ENCODE results near the gene HIBCH. TPM values are rescaled to one million over a fixed set of nuclear protein-coding genes. Genes with fewer than 3 reads are reported as not detected.

Gene HIBCH
- polyA plus RNA-seq (2012; ENCODE audit: low read depth, missing spikeins): 22.8 TPM

- FAIRE-seq (peak; percentile 99), DNase-seq (ENCODE audit: insufficient read length, low spot score) (peak; percentile 53)
- TF ChIP-seq POLR2A (IDR thresholded peaks at IDR 0.05; ENCODE audit: low read depth, low read length): peak; percentile 82
- peak; percentile 22 for TF ChIP-seq PAX5 (IDR thresholded peaks at IDR 0.05; ENCODE audit: insufficient read depth, low read length, severe bottlenecking)
- TF ChIP-seq POLR2AphosphoS5 (IDR thresholded peaks at IDR 0.05; ENCODE audit: low read depth, low read length): peak; percentile 78
- TF ChIP-seq TAF1 (IDR thresholded peaks at IDR 0.05; ENCODE audit: low read depth, low read length): no peak; the same call in 1 of the 2 replicates
- TF ChIP-seq SPI1 (IDR thresholded peaks at IDR 0.05; ENCODE audit: low read depth, low read length): 0 out of 2 replicates have a peak, but pooled peaks have one; percentile 18
- peak; percentile 59; the same call in 1 of the 2 replicates for TF ChIP-seq POU2F2 (IDR thresholded peaks at IDR 0.05; ENCODE audit: low read depth, low read length)
These were observed at the start of gene HIBCH for GRCh38 chr2:190319555-190320498. Gene HIBCH (minus strand): TSS chr2:190319826. CDS start chr2:190319750, 76 bp downstream.

GRCh38 chr2:190367091-190367490, 47.5 kb upstream of the HIBCH start:
- DNase-seq (ENCODE audit: insufficient read length, low spot score) (no peak), FAIRE-seq (no peak)
- TF ChIP-seq SPI1 (IDR thresholded peaks at IDR 0.05; ENCODE audit: low read depth, low read length): no peak
- no peak for TF ChIP-seq PAX5 (IDR thresholded peaks at IDR 0.05; ENCODE audit: insufficient read depth, low read length, severe bottlenecking)
- TF ChIP-seq TAF1 (IDR thresholded peaks at IDR 0.05; ENCODE audit: low read depth, low read length): no peak
- TF ChIP-seq POU2F2 (IDR thresholded peaks at IDR 0.05; ENCODE audit: low read depth, low read length): no peak
- no peak for TF ChIP-seq POLR2AphosphoS5 (IDR thresholded peaks at IDR 0.05; ENCODE audit: low read depth, low read length)
- no peak for TF ChIP-seq POLR2A (IDR thresholded peaks at IDR 0.05; ENCODE audit: low read depth, low read length)

- TF ChIP-seq PAX5 (IDR thresholded peaks at IDR 0.05; ENCODE audit: insufficient read depth, low read length, severe bottlenecking): no peak
- no peak for TF ChIP-seq POLR2A (IDR thresholded peaks at IDR 0.05; ENCODE audit: low read depth, low read length)
- no peak for TF ChIP-seq TAF1 (IDR thresholded peaks at IDR 0.05; ENCODE audit: low read depth, low read length)
- no peak for TF ChIP-seq POU2F2 (IDR thresholded peaks at IDR 0.05; ENCODE audit: low read depth, low read length)
- TF ChIP-seq POLR2AphosphoS5 (IDR thresholded peaks at IDR 0.05; ENCODE audit: low read depth, low read length): no peak
- DNase-seq (ENCODE audit: insufficient read length, low spot score): no peak
- no peak for FAIRE-seq
These were observed 46.7 kb upstream of the HIBCH start for GRCh38 chr2:190366248-190366753.

GRCh38 chr2:190365499-190366204, 46.0 kb upstream of the HIBCH start:
- DNase-seq (ENCODE audit: insufficient read length, low spot score): no peak
- FAIRE-seq: no peak
- no peak for TF ChIP-seq SPI1 (IDR thresholded peaks at IDR 0.05; ENCODE audit: low read depth, low read length)
- TF ChIP-seq PAX5 (IDR thresholded peaks at IDR 0.05; ENCODE audit: insufficient read depth, low read length, severe bottlenecking): no peak
- no peak for TF ChIP-seq POU2F2 (IDR thresholded peaks at IDR 0.05; ENCODE audit: low read depth, low read length)
- no peak for TF ChIP-seq POLR2A (IDR thresholded peaks at IDR 0.05; ENCODE audit: low read depth, low read length)
- TF ChIP-seq TAF1 (IDR thresholded peaks at IDR 0.05; ENCODE audit: low read depth, low read length): no peak
- no peak for TF ChIP-seq POLR2AphosphoS5 (IDR thresholded peaks at IDR 0.05; ENCODE audit: low read depth, low read length)

GRCh38 chr2:190362894-190363293, 43.3 kb upstream of the HIBCH start:
- TF ChIP-seq POLR2A (IDR thresholded peaks at IDR 0.05; ENCODE audit: low read depth, low read length): no peak
- no peak for TF ChIP-seq PAX5 (IDR thresholded peaks at IDR 0.05; ENCODE audit: insufficient read depth, low read length, severe bottlenecking)
- no peak for TF ChIP-seq TAF1 (IDR thresholded peaks at IDR 0.05; ENCODE audit: low read depth, low read length)
- TF ChIP-seq SPI1 (IDR thresholded peaks at IDR 0.05; ENCODE audit: low read depth, low read length): no peak
- no peak for TF ChIP-seq POLR2AphosphoS5 (IDR thresholded peaks at IDR 0.05; ENCODE audit: low read depth, low read length)
- no peak for DNase-seq (ENCODE audit: insufficient read length, low spot score)
- FAIRE-seq: no peak

GRCh38 chr2:190361572-190361971, 41.9 kb upstream of the HIBCH start:
- FAIRE-seq: no peak
- TF ChIP-seq TAF1 (IDR thresholded peaks at IDR 0.05; ENCODE audit: low read depth, low read length) (no peak), PAX5 (IDR thresholded peaks at IDR 0.05; ENCODE audit: insufficient read depth, low read length, severe bottlenecking) (no peak)
- no peak for DNase-seq (ENCODE audit: insufficient read length, low spot score)

- TF ChIP-seq POLR2AphosphoS5 (IDR thresholded peaks at IDR 0.05; ENCODE audit: low read depth, low read length): no peak
- TF ChIP-seq PAX5 (IDR thresholded peaks at IDR 0.05; ENCODE audit: insufficient read depth, low read length, severe bottlenecking): no peak
- no peak for TF ChIP-seq TAF1 (IDR thresholded peaks at IDR 0.05; ENCODE audit: low read depth, low read length)
- no peak for TF ChIP-seq POLR2A (IDR thresholded peaks at IDR 0.05; ENCODE audit: low read depth, low read length)
- TF ChIP-seq POU2F2 (IDR thresholded peaks at IDR 0.05; ENCODE audit: low read depth, low read length): no peak
- no peak for TF ChIP-seq SPI1 (IDR thresholded peaks at IDR 0.05; ENCODE audit: low read depth, low read length)
- DNase-seq (ENCODE audit: insufficient read length, low spot score): no peak
- no peak for FAIRE-seq
These were observed 41.3 kb upstream of the HIBCH start for GRCh38 chr2:190360965-190361364.

- DNase-seq (ENCODE audit: insufficient read length, low spot score): no peak
- no peak for TF ChIP-seq POLR2A (IDR thresholded peaks at IDR 0.05; ENCODE audit: low read depth, low read length)
- TF ChIP-seq TAF1 (IDR thresholded peaks at IDR 0.05; ENCODE audit: low read depth, low read length): no peak
- no peak for TF ChIP-seq POLR2AphosphoS5 (IDR thresholded peaks at IDR 0.05; ENCODE audit: low read depth, low read length)
- TF ChIP-seq SPI1 (IDR thresholded peaks at IDR 0.05; ENCODE audit: low read depth, low read length): no peak
- no peak for TF ChIP-seq POU2F2 (IDR thresholded peaks at IDR 0.05; ENCODE audit: low read depth, low read length)
- TF ChIP-seq PAX5 (IDR thresholded peaks at IDR 0.05; ENCODE audit: insufficient read depth, low read length, severe bottlenecking): no peak
- FAIRE-seq: peak; percentile 26
These were observed 40.9 kb upstream of the HIBCH start for GRCh38 chr2:190360561-190360960.

Measured in GM12891 (cell line).